ENCODE measurements around the gene LYPD6. TPM values are rescaled to one million over a fixed set of nuclear protein-coding genes. Genes with fewer than 3 reads are reported as not detected.

The LYPD6 gene
- total and polyA plus RNA-seq, 9 of the 15 experiments (the other 6 are each of a cell fraction or from before 2014, with no cell fraction given) = not detected

DNA sequence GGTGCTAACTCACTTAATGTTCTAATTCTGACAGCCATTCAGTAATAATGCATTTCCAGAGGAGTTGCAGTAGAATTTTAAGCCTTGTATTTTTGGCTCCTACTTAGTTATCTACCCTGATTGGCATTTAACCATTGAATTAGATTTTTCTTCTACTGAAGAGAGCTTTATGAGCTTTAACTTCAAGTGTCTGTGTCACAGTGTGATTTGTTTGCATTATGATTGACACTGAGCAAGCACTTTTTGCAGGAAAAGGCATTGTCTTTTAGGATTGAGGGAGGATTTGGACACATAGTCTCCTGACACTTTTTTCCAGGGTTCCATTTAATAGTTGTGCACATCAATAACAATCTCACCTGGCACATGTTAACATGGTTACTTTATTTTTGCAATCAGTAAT is 26.7 kb downstream of the LYPD6 start:
- H3K36me3 ChIP-seq (ENCODE audit: control insufficient read depth, insufficient read depth, low read length) = no peaks in the 10 kb centered on the region
- intact Hi-C loops (cut with micrococcal nuclease) (no loop called here), in situ Hi-C loops (cut with MboI) (no loop called here)
- H3K4me3 ChIP-seq = no peak overlapping the region
- H3K9me1 ChIP-seq (ENCODE audit: control insufficient read depth, insufficient read depth, low read length) = no peaks in the 10 kb centered on the region
- H3K27ac ChIP-seq (ENCODE audit: extremely low read depth, low read depth, low read length) = no peak overlapping the region
- TF ChIP-seq NCOA6 (IDR thresholded peaks at IDR 0.05) = no peak
- TF ChIP-seq, protein P1, sequence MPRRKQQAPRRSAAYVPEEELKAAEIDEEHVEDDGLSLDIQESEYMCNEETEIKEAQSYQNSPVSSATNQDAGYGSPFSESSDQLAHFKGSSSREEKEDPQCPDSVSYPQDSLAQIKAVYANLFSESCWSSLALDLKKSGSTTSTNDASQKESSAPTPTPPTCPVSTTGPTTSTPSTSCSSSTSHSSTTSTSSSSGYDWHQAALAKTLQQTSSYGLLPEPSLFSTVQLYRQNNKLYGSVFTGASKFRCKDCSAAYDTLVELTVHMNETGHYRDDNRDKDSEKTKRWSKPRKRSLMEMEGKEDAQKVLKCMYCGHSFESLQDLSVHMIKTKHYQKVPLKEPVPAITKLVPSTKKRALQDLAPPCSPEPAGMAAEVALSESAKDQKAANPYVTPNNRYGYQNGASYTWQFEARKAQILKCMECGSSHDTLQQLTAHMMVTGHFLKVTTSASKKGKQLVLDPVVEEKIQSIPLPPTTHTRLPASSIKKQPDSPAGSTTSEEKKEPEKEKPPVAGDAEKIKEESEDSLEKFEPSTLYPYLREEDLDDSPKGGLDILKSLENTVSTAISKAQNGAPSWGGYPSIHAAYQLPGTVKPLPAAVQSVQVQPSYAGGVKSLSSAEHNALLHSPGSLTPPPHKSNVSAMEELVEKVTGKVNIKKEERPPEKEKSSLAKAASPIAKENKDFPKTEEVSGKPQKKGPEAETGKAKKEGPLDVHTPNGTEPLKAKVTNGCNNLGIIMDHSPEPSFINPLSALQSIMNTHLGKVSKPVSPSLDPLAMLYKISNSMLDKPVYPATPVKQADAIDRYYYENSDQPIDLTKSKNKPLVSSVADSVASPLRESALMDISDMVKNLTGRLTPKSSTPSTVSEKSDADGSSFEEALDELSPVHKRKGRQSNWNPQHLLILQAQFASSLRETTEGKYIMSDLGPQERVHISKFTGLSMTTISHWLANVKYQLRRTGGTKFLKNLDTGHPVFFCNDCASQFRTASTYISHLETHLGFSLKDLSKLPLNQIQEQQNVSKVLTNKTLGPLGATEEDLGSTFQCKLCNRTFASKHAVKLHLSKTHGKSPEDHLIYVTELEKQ (CRISPR knock-in tag; IDR thresholded peaks at IDR 0.05) = no peak
- no peak for TF ChIP-seq ZNF3 (CRISPR knock-in tag; IDR thresholded peaks at IDR 0.05)
- TF ChIP-seq, protein P2, sequence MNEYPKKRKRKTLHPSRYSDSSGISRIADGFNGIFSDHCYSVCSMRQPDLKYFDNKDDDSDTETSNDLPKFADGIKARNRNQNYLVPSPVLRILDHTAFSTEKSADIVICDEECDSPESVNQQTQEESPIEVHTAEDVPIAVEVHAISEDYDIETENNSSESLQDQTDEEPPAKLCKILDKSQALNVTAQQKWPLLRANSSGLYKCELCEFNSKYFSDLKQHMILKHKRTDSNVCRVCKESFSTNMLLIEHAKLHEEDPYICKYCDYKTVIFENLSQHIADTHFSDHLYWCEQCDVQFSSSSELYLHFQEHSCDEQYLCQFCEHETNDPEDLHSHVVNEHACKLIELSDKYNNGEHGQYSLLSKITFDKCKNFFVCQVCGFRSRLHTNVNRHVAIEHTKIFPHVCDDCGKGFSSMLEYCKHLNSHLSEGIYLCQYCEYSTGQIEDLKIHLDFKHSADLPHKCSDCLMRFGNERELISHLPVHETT (CRISPR knock-in tag; conservative IDR thresholded peaks at IDR 0.05 in 1 of 2, IDR thresholded peaks at IDR 0.05 in 1 of 2) = no peak
- TF ChIP-seq U2AF2 (optimal IDR thresholded peaks at IDR 0.05; ENCODE audit: low read depth, low read length) = no peak
- TF ChIP-seq PHTF2 (CRISPR knock-in tag; IDR thresholded peaks at IDR 0.05) = no peak
- TF ChIP-seq ESRRB (CRISPR knock-in tag; IDR thresholded peaks at IDR 0.05; ENCODE audit: borderline replicate concordance) = no peak
- TF ChIP-seq ZNF780A (CRISPR knock-in tag; IDR thresholded peaks at IDR 0.05) = no peak
- no peak for TF ChIP-seq HSF4 (CRISPR knock-in tag; IDR thresholded peaks at IDR 0.05; ENCODE audit: borderline replicate concordance)
- no peak for TF ChIP-seq OTX1 (CRISPR knock-in tag; IDR thresholded peaks at IDR 0.05)
- TF ChIP-seq YBX1 (IDR thresholded peaks at IDR 0.05) = no peak
- TF ChIP-seq BDP1 (IDR thresholded peaks at IDR 0.05; ENCODE audit: insufficient read depth, insufficient read length) = no peak
- TF ChIP-seq RFX1 (IDR thresholded peaks at IDR 0.05) = no peak
- TF ChIP-seq FOSL1 (tag; conservative IDR thresholded peaks at IDR 0.05) = no peak
- TF ChIP-seq TSC22D4 (tag; IDR thresholded peaks at IDR 0.05) = no peak
- no peak for TF ChIP-seq EP300 (IDR thresholded peaks at IDR 0.05; ENCODE audit: low read length)
- TF ChIP-seq, protein P3, sequence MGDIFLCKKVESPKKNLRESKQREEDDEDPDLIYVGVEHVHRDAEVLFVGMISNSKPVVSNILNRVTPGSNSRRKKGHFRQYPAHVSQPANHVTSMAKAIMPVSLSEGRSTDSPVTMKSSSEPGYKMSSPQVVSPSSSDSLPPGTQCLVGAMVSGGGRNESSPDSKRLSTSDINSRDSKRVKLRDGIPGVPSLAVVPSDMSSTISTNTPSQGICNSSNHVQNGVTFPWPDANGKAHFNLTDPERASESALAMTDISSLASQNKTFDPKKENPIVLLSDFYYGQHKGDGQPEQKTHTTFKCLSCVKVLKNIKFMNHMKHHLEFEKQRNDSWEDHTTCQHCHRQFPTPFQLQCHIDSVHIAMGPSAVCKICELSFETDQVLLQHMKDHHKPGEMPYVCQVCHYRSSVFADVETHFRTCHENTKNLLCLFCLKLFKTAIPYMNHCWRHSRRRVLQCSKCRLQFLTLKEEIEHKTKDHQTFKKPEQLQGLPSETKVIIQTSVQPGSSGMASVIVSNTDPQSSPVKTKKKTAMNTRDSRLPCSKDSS (IDR thresholded peaks at IDR 0.05; ENCODE audit: low read depth, partially characterized antibody) = no peak
- TF ChIP-seq PYGO2 (tag; IDR thresholded peaks at IDR 0.05) = no peak
- H2AFZ ChIP-seq (ENCODE audit: low read depth, low read length) = no peak overlapping the region
- H3K4me2 ChIP-seq (ENCODE audit: insufficient read depth, low read length) = no peak overlapping the region
- no peaks in the 10 kb centered on the region for H3K79me2 ChIP-seq (ENCODE audit: control insufficient read depth, insufficient read depth, low read length)
- no peak for DNase-seq (ENCODE audit: extremely low read depth in 1 of 4, low spot score in 3 of 4)
- no peaks in the 10 kb centered on the region for H4K20me1 ChIP-seq (replicated peaks; ENCODE audit: control insufficient read depth, insufficient read depth, low read length)
- H3K9me3 ChIP-seq (replicated peaks; ENCODE audit: control insufficient read depth, insufficient read depth, low read depth, low read length) = no peaks in the 10 kb centered on the region
- FAIRE-seq = no peak
- BruUV-seq (replicated peaks) = no TSS peak
- H3K27me3 ChIP-seq (ENCODE audit: control insufficient read depth in 2 of 2, insufficient read depth in 2 of 2, low read length in 2 of 2) = no peaks in the 10 kb centered on the region
- no peaks in the 10 kb centered on the region for H3K4me1 ChIP-seq (replicated peaks in 1 of 2; ENCODE audit: control insufficient read depth in 2 of 2, insufficient read depth in 2 of 2, low read length in 2 of 2)
- ChIA-PET CTCF (ENCODE audit: low intra/inter-chr PET ratio) (no interaction called here), POLR2A (interaction anchor here (1.1 to 1.4 kb wide), 2 partner anchors 8 to 44 kb away, joined by 3 read pairs; no protein-coding TSS in a partner anchor)
- ATAC-seq = no peak
- H3K9ac ChIP-seq (ENCODE audit: insufficient read depth in 1 of 2, low read depth in 2 of 2, low read length in 2 of 2) = no peak overlapping the region
